GM18951 (cell line): ENCODE measurements around the gene UNC5B.

Experiments used
- POLR2A ChIP-seq: IDR thresholded peaks from 4 replicates; pipeline ENCODE4 v1.6.1; 2011; ENCODE audit warnings: mild to moderate bottlenecking; ENCODE audit not compliant: insufficient read length, insufficient read depth; ENCODE audit errors: extremely low read depth
- in situ Hi-C: fragments of 300-500 bp; cut with MboI; formaldehyde crosslinking; loops from one replicate; pipeline ENCODE4 v1.12.0; 2022; ENCODE audit warnings: low sequenced_read_pairs, mixed read lengths, inconsistent platforms; ENCODE audit not compliant: unreplicated experiment

Gene UNC5B

DNA sequence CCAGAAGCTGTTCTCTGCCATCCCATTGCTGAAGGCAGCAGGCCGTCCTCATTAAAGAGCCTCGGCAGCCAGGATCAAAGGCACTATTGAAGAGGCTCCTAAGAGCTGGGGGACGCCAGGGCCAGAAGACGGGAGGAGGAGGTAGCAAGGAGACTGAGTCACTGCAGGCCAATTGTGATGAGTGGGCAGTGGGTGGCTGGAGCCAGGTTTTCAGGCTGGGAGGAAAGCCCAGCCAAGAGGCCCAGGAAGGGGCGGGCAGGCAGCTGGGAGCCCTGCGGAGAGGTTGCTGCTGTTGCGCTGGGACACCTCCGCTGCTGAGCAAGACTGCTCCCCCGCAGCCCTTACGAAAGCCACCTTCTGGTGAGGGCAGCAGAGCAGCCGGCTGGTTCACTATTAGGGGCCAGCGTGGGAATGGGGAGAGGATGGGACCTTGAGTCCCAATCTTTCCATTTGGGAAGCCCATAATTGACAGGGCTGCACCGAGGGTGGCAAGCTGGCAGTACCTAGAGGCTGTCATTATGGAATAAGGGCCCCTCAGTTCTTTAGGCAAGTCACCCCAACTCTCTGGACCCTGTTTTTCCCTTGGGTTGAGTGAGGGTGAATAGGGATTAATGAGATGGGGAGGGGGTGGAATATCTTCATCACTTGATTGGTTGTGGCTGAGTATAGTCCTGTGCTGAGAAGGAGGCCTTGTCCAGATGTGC, 48.4 kb downstream of the UNC5B start:
- in situ Hi-C loops = no loop called here
- no peak for TF ChIP-seq POLR2A

DNA sequence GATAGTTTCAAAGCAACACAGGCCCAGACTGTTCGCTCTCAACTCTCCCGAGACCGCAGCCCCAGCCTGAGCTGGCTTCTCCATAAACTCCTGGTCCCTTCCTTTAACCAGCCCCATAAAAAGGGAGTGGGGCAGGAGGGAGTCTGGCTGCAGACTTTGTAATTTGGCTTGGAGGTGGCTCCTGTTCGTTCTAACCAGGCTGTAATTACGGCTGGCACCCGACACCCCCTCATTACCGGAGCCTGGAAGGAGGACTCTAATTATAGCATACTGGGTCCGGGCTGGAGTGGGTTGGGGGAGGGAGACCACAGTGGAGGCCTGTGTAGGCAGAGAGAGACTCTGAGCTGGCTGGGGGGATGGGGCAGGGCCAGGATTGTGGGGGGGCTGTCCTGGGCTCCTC, 49.7 kb downstream of the UNC5B start:
- TF ChIP-seq POLR2A = no peak
- in situ Hi-C loops = no loop called here

DNA sequence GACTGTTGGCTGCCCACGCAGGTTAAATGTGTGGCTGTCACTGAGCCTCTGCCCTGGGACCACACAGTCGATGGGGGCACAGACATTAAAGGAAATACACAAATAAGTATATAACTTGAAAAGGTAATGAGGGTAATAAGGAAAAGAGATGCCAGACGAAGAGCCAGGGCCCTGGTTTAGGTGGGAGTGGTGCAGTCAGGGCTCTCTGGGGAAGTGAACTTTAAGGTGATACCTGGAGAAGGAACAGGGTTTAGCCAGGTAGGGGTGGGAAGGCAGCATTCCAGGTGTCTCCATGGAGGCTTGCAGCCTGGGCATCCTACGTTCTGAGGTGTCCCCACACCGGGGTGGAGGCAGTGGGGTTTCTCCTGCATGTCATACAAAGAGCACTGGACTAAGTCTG, 50.4 kb downstream of the UNC5B start:
- no peak for TF ChIP-seq POLR2A
- in situ Hi-C loops = no loop called here

- no peak for TF ChIP-seq POLR2A
- in situ Hi-C loops = no loop called here
These were observed 51.0 kb downstream of the UNC5B start for GRCh38 chr10:71263376-71263775.

GRCh38 chr10:71264345-71265200, 52.2 kb downstream of the UNC5B start:
- no peak for TF ChIP-seq POLR2A
- in situ Hi-C loops = no loop called here

GRCh38 chr10:71265201-71265575, 52.8 kb downstream of the UNC5B start:
- TF ChIP-seq POLR2A = no peak
- in situ Hi-C loops = no loop called here

GRCh38 chr10:71265618-71266146, 53.3 kb downstream of the UNC5B start:
- TF ChIP-seq POLR2A = no peak
- in situ Hi-C loops = no loop called here

DNA sequence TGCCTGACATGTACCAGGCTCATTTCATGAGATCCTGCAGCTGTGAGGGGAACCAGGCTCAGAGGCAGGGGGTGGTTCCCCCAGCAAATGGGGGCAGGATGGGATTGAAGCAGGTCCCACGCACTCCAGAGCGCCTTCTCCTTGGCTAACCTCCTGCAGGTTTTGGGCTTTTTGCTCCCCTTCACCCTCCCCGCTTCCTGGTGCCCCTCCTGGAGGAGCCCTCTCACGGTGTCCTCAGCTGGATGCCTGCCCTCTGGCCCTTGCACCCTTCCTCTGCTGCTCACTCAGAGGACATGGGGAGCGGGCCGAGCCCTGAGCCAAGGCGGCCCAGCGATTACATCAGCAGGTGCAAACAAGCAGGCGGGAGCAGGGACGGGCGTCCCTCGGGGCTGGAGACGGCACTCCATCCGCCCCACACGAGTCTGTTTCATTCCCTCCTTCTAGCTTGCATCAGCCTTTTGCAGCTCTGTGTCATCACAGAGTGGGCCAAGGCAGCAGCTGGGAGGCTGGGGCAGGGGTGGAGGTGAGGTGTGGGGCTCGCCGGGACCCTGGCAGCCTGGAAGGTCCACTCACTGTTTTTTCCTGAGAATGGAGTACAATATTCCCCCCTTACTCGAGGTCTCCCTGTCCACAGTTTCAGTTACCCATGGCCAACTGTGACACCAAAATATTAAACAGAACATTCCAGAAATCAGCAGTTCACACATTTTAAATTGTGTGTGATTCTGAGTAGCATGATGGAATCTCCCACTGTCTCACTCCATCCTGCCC, 54.0 kb downstream of the UNC5B start:
- TF ChIP-seq POLR2A = no peak
- in situ Hi-C loops = no loop called here

DNA sequence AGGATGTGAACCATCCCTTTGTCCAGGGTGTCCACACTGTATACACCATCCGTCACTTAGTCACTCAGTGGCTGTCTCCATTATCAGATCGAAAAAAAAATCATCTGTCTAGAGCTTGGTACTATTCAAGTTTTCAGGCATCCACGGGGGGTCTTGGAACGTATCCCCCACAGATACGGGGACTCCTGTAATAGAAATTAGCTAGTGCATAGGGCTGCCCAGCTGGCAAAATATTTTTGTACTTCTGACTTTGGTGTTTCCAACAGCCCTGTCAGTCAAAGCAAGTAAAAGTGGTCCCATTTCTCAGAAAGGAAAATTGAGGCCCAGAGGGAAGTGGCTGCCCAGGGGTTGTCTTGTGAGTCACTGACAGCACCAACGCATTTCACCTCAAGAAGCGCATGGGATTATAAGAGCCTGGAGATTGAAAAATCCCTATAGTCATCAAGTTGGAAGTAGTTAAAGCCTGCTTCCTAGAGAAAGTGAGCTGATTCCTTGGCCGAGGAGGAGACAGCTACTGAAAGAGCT, 54.6 kb downstream of the UNC5B start:
- in situ Hi-C loops = no loop called here
- TF ChIP-seq POLR2A = no peak

- TF ChIP-seq POLR2A = no peak
- in situ Hi-C loops = no loop called here
These were observed 55.3 kb downstream of the UNC5B start for GRCh38 chr10:71267508-71268240.

DNA sequence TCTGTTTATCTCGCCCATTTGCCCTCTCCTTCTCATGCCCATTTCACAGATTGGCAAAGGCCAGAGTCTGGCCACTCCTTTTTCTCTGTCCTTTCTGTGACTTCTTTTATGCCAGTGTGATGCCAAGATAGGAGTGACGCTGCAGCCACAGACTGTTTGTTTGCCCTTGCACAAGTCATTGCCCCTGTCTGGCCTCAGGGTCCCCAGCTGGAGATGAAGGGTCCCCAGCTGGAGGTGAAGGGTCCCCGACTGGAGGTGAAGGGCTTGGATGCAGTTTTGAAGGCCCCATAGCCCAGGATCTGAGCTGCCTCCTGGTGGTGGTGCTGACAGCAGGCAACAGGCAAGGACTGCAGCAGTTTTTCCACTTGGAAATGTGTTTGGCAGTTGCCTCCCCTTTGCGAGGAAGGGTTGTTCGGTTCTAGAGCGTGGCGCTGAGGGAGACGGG, 55.9 kb downstream of the UNC5B start:
- TF ChIP-seq POLR2A = no peak

GRCh38 chr10:71268758-71269157, 56.4 kb downstream of the UNC5B start:
- TF ChIP-seq POLR2A = no peak
- in situ Hi-C loops = no loop called here

More for the DNA sequence above, 55.9 kb downstream of the UNC5B start:
- in situ Hi-C loops = no loop called here
